DND-41 (cell line): ENCODE data around the gene ADAMTSL3.

Experiments used
- CTCF ChIP-seq: IDR thresholded peaks from 2 replicates; pipeline ENCODE4 v1.5.1; 2012; ENCODE audit warnings: borderline replicate concordance, low read length, moderate library complexity, mild to moderate bottlenecking; ENCODE audit not compliant: poor library complexity, severe bottlenecking; ENCODE audit errors: extremely low read depth
- EZH2 ChIP-seq: IDR thresholded peaks from 3 replicates; pipeline ENCODE4 v1.6.1; 2012; ENCODE audit warnings: borderline replicate concordance, low read depth, mild to moderate bottlenecking, moderate library complexity, low read length, inconsistent platforms; ENCODE audit not compliant: severe bottlenecking

GRCh38 chr15:84081391-84082168 is 427.7 kb downstream of the ADAMTSL3 start:
- TF ChIP-seq CTCF = no peak
- TF ChIP-seq EZH2 = no peak
